ENCODE data around the gene TRIM38.

The TRIM38 gene

GRCh38 chr6:26029857-26030653 is 67.5 kb downstream of the TRIM38 start:
- TF ChIP-seq, protein P1, sequence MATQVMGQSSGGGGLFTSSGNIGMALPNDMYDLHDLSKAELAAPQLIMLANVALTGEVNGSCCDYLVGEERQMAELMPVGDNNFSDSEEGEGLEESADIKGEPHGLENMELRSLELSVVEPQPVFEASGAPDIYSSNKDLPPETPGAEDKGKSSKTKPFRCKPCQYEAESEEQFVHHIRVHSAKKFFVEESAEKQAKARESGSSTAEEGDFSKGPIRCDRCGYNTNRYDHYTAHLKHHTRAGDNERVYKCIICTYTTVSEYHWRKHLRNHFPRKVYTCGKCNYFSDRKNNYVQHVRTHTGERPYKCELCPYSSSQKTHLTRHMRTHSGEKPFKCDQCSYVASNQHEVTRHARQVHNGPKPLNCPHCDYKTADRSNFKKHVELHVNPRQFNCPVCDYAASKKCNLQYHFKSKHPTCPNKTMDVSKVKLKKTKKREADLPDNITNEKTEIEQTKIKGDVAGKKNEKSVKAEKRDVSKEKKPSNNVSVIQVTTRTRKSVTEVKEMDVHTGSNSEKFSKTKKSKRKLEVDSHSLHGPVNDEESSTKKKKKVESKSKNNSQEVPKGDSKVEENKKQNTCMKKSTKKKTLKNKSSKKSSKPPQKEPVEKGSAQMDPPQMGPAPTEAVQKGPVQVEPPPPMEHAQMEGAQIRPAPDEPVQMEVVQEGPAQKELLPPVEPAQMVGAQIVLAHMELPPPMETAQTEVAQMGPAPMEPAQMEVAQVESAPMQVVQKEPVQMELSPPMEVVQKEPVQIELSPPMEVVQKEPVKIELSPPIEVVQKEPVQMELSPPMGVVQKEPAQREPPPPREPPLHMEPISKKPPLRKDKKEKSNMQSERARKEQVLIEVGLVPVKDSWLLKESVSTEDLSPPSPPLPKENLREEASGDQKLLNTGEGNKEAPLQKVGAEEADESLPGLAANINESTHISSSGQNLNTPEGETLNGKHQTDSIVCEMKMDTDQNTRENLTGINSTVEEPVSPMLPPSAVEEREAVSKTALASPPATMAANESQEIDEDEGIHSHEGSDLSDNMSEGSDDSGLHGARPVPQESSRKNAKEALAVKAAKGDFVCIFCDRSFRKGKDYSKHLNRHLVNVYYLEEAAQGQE (IDR thresholded peaks at IDR 0.05; ENCODE audit: insufficient replicate concordance, low read depth) = no peak
- TF ChIP-seq SPI1 (IDR thresholded peaks at IDR 0.05; ENCODE audit: borderline replicate concordance, low read depth) = no peak
- no peak for TF ChIP-seq POLR2AphosphoS5 (IDR thresholded peaks at IDR 0.05; ENCODE audit: low read depth)
- no peak for TF ChIP-seq GABPA (IDR thresholded peaks at IDR 0.05; ENCODE audit: low read depth)
- Histone ChIP-seq H3K27me3 (ENCODE audit: insufficient read depth, poor library complexity, severe bottlenecking) (no peaks in the 10 kb centered on the region), H3K27ac (replicated peaks) (peak overlapping the region; percentile 89), H3K4me3 (replicated peaks; ENCODE audit: insufficient read depth, low read length) (no peak overlapping the region)
- no peak for DNase-seq (ENCODE audit: low read depth in 1 of 2, low spot score in 1 of 2)

GRCh38 chr6:26030716-26031115 is 68.1 kb downstream of the TRIM38 start:
- DNase-seq (ENCODE audit: low read depth in 1 of 2, low spot score in 1 of 2) = no peak
- Histone ChIP-seq H3K27ac (replicated peaks) (peak overlapping the region; percentile 89), H3K4me3 (replicated peaks; ENCODE audit: insufficient read depth, low read length) (no peak overlapping the region), H3K27me3 (ENCODE audit: insufficient read depth, poor library complexity, severe bottlenecking) (no peaks in the 10 kb centered on the region)
- TF ChIP-seq SPI1 (IDR thresholded peaks at IDR 0.05; ENCODE audit: borderline replicate concordance, low read depth) (no peak), POLR2AphosphoS5 (IDR thresholded peaks at IDR 0.05; ENCODE audit: low read depth) (no peak)
- TF ChIP-seq, protein P2, sequence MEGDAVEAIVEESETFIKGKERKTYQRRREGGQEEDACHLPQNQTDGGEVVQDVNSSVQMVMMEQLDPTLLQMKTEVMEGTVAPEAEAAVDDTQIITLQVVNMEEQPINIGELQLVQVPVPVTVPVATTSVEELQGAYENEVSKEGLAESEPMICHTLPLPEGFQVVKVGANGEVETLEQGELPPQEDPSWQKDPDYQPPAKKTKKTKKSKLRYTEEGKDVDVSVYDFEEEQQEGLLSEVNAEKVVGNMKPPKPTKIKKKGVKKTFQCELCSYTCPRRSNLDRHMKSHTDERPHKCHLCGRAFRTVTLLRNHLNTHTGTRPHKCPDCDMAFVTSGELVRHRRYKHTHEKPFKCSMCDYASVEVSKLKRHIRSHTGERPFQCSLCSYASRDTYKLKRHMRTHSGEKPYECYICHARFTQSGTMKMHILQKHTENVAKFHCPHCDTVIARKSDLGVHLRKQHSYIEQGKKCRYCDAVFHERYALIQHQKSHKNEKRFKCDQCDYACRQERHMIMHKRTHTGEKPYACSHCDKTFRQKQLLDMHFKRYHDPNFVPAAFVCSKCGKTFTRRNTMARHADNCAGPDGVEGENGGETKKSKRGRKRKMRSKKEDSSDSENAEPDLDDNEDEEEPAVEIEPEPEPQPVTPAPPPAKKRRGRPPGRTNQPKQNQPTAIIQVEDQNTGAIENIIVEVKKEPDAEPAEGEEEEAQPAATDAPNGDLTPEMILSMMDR (IDR thresholded peaks at IDR 0.05; ENCODE audit: insufficient read depth, low read length) = no peak

DNA sequence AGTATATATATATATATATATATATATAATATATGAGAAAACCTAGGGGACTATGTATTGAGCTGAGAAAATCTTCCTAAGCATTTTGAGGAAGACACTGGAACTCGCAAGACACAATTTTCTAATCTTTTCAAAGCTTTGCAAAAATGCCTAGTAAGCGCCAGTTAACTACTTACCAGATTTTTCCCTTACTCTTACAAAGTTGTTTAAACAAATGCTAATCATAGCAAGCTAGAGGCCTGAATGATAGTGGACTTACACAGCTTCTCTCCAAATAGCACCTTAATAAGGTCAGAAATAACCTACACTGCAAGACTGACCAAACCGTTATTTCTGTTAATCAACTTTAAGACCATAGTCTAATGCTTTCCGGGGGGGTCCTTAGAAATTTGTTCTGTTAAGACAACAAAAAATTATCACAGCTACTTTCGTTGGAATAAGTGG is 68.6 kb downstream of the TRIM38 start:
- peak overlapping the region; percentile 89 for H3K27ac ChIP-seq (replicated peaks)
- H3K27me3 ChIP-seq (ENCODE audit: insufficient read depth, poor library complexity, severe bottlenecking) = no peaks in the 10 kb centered on the region
- H3K4me3 ChIP-seq (replicated peaks; ENCODE audit: insufficient read depth, low read length) = peak overlapping the region; percentile 42
- TF ChIP-seq, protein P2 (IDR thresholded peaks at IDR 0.05; ENCODE audit: insufficient read depth, low read length) = no peak
- TF ChIP-seq SPI1 (IDR thresholded peaks at IDR 0.05; ENCODE audit: borderline replicate concordance, low read depth) (no peak), GABPA (IDR thresholded peaks at IDR 0.05; ENCODE audit: low read depth) (no peak), POLR2AphosphoS5 (IDR thresholded peaks at IDR 0.05; ENCODE audit: low read depth) (no peak)
- TF ChIP-seq, protein P1 (IDR thresholded peaks at IDR 0.05; ENCODE audit: insufficient replicate concordance, low read depth) = no peak
- DNase-seq (ENCODE audit: low read depth in 1 of 2, low spot score in 1 of 2) = no peak

GRCh38 chr6:26031595-26032339 is 69.2 kb downstream of the TRIM38 start:
- peak overlapping the region; percentile 42 for H3K4me3 ChIP-seq (replicated peaks; ENCODE audit: insufficient read depth, low read length)
- TF ChIP-seq, protein P1 (IDR thresholded peaks at IDR 0.05; ENCODE audit: insufficient replicate concordance, low read depth) = peak; percentile 28
- TF ChIP-seq, protein P2 (IDR thresholded peaks at IDR 0.05; ENCODE audit: insufficient read depth, low read length) = no peak
- TF ChIP-seq GABPA (IDR thresholded peaks at IDR 0.05; ENCODE audit: low read depth) (no peak; the same call in 1 of the 2 replicates), POLR2AphosphoS5 (IDR thresholded peaks at IDR 0.05; ENCODE audit: low read depth) (peak; percentile 100)
- peak overlapping the region; percentile 89 for H3K27ac ChIP-seq (replicated peaks)
- no peaks in the 10 kb centered on the region for H3K27me3 ChIP-seq (ENCODE audit: insufficient read depth, poor library complexity, severe bottlenecking)
- DNase-seq (ENCODE audit: low read depth in 1 of 2, low spot score in 1 of 2) = peak; percentile 65 to 98
